ENCODE data around the gene NES. TPM values are rescaled to one million over a fixed set of nuclear protein-coding genes. Genes with fewer than 3 reads are reported as not detected.

Gene NES
- total RNA-seq, 2 donors from 2014 or later, result 5.3 to 8.1 TPM

DNA sequence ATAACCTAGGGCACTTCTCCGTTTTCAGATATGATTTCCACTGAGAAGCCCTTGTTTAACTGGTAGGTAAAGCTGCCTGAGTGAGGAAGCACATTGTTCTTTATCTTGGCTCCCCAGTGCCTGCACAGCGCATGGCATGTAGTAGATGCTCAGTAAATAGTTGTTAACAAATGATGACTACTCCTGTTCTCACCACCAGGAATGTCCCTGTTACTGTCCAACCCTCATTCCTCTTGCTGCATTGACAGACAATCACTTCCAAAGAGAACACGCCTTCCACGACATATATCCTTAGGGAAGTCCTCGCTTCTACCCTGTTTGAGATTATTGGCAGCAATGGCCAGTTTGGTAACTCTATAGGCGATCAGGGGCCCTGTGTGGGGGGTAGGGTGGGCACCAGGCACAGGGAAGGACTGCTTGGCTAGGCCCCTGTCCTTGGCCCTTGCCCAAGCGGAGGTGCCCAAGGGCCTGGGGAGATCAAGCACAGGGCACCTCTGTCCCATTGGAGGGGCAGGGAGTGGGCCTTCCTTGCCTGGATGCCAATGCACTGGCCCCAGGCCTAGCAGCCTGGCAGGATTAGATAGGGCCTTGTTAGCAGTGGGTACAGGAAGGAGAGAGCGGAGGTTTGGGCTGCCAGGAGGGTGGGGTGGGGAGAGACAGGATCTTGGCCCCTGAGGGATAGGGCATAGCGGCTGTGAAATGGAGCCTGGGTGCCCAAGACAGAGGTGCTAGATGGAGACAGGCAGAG lies 10.2 kb downstream of the NES start:
- intact Hi-C loops (cut with DNase I), result no loop called here
- H3K4me3 ChIP-seq, result no peak overlapping the region
- TF ChIP-seq, protein P1, sequence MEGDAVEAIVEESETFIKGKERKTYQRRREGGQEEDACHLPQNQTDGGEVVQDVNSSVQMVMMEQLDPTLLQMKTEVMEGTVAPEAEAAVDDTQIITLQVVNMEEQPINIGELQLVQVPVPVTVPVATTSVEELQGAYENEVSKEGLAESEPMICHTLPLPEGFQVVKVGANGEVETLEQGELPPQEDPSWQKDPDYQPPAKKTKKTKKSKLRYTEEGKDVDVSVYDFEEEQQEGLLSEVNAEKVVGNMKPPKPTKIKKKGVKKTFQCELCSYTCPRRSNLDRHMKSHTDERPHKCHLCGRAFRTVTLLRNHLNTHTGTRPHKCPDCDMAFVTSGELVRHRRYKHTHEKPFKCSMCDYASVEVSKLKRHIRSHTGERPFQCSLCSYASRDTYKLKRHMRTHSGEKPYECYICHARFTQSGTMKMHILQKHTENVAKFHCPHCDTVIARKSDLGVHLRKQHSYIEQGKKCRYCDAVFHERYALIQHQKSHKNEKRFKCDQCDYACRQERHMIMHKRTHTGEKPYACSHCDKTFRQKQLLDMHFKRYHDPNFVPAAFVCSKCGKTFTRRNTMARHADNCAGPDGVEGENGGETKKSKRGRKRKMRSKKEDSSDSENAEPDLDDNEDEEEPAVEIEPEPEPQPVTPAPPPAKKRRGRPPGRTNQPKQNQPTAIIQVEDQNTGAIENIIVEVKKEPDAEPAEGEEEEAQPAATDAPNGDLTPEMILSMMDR (IDR thresholded peaks at IDR 0.05), result no peak
- H3K4me1 ChIP-seq, result peaks cover 13% of the 10 kb centered on the region
- H3K9ac ChIP-seq (ENCODE audit: low read depth in 2 of 2, low read length in 2 of 2), result peak overlapping the region in 1 of 2 donors; percentile 35
- DNase-seq, result no peak
- H3K36me3 ChIP-seq, result no peaks in the 10 kb centered on the region
- no peaks in the 10 kb centered on the region for H3K9me3 ChIP-seq
- H3K27ac ChIP-seq, result peak overlapping the region; percentile 39
- H3K27me3 ChIP-seq, result no peaks in the 10 kb centered on the region

DNA sequence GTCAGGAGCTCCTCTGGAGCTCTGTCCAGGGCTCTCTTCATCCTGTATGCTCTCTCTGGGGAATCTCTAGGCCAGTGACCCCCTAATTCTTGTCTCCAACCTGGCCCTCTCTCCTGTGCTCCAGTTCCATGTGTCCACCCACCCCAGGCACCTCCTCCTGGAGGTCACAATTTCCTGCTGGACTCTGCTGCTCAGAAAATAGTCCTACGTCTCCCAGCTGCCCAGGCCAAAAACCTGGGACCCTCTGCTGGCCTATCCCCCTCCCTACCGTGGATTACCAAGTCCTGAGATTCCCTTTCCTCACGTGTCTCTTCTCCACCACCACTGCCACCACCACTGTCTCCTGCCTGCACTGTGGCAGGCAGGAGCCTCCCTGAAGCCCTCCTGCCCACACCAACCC lies 11.7 kb downstream of the NES start:
- no peak overlapping the region for H3K27ac ChIP-seq
- TF ChIP-seq, protein P1 (IDR thresholded peaks at IDR 0.05), result no peak
- H3K27me3 ChIP-seq, result no peaks in the 10 kb centered on the region
- H3K4me3 ChIP-seq, result no peak overlapping the region
- DNase-seq, result no peak
- H3K9ac ChIP-seq (ENCODE audit: low read depth in 2 of 2, low read length in 2 of 2), result peak overlapping the region; percentile 35 to 51
- no peaks in the 10 kb centered on the region for H3K36me3 ChIP-seq
- peaks cover 18% of the 10 kb centered on the region for H3K4me1 ChIP-seq
- no peaks in the 10 kb centered on the region for H3K9me3 ChIP-seq
- intact Hi-C loops (cut with DNase I), result no loop called here

DNA sequence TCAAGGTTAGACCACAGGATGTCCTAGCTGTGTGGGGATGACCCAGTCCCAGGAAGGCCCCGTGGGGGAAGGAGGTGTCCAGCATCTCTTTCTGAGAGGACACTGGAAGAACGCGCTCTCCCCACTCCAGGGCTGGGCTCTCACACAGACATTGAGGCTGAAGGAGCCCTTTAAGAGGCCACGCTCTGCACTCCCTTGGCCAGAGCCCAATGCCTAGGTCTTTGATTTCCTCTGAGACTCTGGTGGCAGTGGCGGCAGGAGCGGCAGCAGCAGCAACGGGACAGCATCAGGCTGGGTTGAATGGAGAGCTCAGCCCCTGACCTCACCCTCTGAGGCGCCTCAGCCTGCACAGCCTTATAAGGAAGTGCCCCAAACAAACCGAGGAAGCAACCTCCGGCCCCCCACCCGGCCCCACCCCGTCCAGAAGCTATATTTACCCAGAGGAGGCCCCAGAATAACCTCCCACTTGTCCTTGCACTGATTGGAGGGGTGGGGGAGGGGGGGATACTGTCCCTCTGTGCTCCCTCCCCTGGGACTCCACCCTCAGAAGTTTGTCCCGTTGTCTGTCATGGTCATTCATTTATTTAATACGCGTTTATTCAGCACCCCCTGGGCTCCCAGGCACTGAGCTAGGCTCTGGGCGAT lies 12.3 kb downstream of the NES start:
- no peaks in the 10 kb centered on the region for H3K9me3 ChIP-seq
- no peaks in the 10 kb centered on the region for H3K36me3 ChIP-seq
- peak overlapping the region; percentile 82 for H3K27ac ChIP-seq
- TF ChIP-seq, protein P1 (IDR thresholded peaks at IDR 0.05), result no peak
- peak; percentile 47 for DNase-seq
- no peak overlapping the region for H3K4me3 ChIP-seq
- intact Hi-C loops (cut with DNase I), result no loop called here
- H3K27me3 ChIP-seq, result no peaks in the 10 kb centered on the region
- H3K9ac ChIP-seq (ENCODE audit: low read depth in 2 of 2, low read length in 2 of 2), result peak overlapping the region; percentile 46 to 59
- H3K4me1 ChIP-seq, result peaks cover 22% of the 10 kb centered on the region

DNA sequence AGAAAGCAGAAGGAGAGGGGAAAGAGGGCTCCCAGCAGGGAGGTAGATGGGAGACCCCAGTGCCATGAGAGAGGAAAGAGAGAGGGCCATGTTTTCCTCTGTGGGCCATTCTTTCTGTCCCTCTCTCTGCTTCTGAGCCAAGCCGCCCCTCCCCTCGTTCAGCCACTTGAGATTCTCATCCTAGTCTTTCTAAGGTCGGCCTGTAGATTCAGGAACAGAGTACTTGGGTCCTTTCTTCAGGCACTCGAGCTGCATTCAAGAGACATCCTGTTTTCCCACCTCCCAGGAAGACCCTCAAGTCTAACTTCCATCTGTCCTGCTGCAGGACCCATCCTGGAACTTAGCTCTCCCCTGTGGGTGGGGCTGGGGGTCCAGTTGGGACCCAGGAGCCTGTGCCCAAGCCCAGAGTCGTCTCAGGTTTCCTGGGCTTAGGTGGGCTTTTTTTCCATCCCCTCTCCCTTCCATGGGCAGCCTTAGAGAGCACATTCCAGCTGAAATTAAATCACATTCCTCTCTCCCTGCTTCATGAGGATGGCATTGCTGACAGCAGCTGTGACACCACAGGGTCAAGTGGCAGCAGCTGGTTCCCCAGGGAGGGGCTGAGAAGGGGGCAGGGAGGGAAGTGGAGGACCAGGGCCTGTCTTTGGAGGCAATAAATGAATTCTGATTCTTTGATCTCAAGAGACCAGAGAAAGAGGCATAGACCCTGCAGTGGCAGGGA lies 13.0 kb downstream of the NES start:
- intact Hi-C loops (cut with DNase I), result no loop called here
- no peak for DNase-seq
- H3K9ac ChIP-seq (ENCODE audit: low read depth in 2 of 2, low read length in 2 of 2), result peak overlapping the region; percentile 46 to 59

DNA sequence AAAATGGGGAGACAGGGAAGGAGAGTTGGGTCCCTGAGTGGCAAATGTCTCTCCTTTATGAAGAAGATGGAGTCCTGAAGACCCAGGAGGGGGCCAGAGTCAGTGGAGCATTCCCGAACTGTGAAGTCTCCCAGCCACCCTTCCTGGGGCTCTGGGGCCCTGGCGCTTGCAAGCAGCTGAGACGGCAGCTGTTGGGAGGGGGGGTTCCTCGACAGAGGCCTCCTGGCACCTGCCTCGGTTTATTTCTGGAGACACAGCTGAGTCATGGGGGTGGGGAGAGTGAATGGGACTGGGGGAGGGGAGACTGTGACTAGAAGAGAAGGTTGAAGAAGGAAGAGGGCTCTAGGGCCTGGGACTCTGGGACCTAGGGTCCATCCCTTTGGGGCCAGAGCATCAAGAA lies 14.0 kb downstream of the NES start:
- Histone ChIP-seq H3K27ac (peak overlapping the region; percentile 82), H3K9me3 (no peaks in the 10 kb centered on the region), H3K36me3 (no peaks in the 10 kb centered on the region), H3K4me1 (peaks cover 27% of the 10 kb centered on the region), H3K9ac (ENCODE audit: low read depth in 2 of 2, low read length in 2 of 2) (peak overlapping the region in 1 of 2 donors; percentile 33), H3K27me3 (no peaks in the 10 kb centered on the region), H3K4me3 (no peak overlapping the region)
- DNase-seq, result no peak
- TF ChIP-seq, protein P1 (IDR thresholded peaks at IDR 0.05), result no peak
- intact Hi-C loops (cut with DNase I), result no loop called here

More for the DNA sequence above, 13.0 kb downstream of the NES start:
- H3K27me3 ChIP-seq, result no peaks in the 10 kb centered on the region
- peaks cover 27% of the 10 kb centered on the region for H3K4me1 ChIP-seq
- TF ChIP-seq, protein P1 (IDR thresholded peaks at IDR 0.05), result no peak
- H3K27ac ChIP-seq, result peak overlapping the region; percentile 82
- no peaks in the 10 kb centered on the region for H3K36me3 ChIP-seq
- no peaks in the 10 kb centered on the region for H3K9me3 ChIP-seq
- no peak overlapping the region for H3K4me3 ChIP-seq
